ENCODE data around the gene FAM181B. TPM values are rescaled to one million over a fixed set of nuclear protein-coding genes. Genes with fewer than 3 reads are reported as not detected.

Gene FAM181B
- 0.02 and 0.06 TPM in 2 replicates for polyA plus RNA-seq (2012; rRNA removed)
- 0.06 and 0.13 TPM in 2 replicates for polyA plus RNA-seq (2012; cell fraction: cytosol; rRNA removed)
- polyA plus RNA-seq (2012; cell fraction: nucleus; rRNA removed): 0.01 and 0.07 TPM in 2 replicates

GRCh38 chr11:82733444-82734119, at the start of gene FAM181B:
TSS of gene FAM181B (minus strand) at chr11:82733864. CDS start at chr11:82733729, 135 bp downstream.
- Histone ChIP-seq H3K27ac (ENCODE audit: low read depth in 2 of 2, low read length in 1 of 2) (peak within 1 kb of the TSS in 1 of 2 experiments; percentile 71; a peak in 2 of 4 replicates), H3F3A (replicated peaks; ENCODE audit: insufficient read depth) (no peaks in the 10 kb centered on the region), H3K4me2 (0 out of 2 replicates have a peak within 1 kb of the TSS, but pooled peaks have one; percentile 50), H3K4me3 (ENCODE audit: low read depth in 2 of 2, low read length in 1 of 2) (peak within 1 kb of the TSS; percentile 46 to 54; a peak in 2 of 4 replicates), H2AFZ (ENCODE audit: low read depth) (no peak within 1 kb of the TSS), H3K9ac (no peak within 1 kb of the TSS), H3K9me2 (no peaks in the 10 kb centered on the region), H3K36me3 (replicated peaks in 1 of 2; ENCODE audit: control insufficient read depth in 1 of 2, insufficient read depth in 2 of 2, low read length in 1 of 2) (no peaks in the 10 kb centered on the region), H4K20me1 (ENCODE audit: insufficient read depth) (no peaks in the 10 kb centered on the region), H3K9me3 (no peaks in the 10 kb centered on the region), H3K79me2 (ENCODE audit: insufficient read depth) (no peaks in the 10 kb centered on the region), H3K4me1 (ENCODE audit: control insufficient read depth in 1 of 2, insufficient read depth in 2 of 2, low read depth in 1 of 2, low read length in 1 of 2) (peaks cover 0 to 4% of the 10 kb centered on the region in 2 experiments; a peak in 1 of 4 replicates), H3K27me3 (ENCODE audit: insufficient read depth) (peaks cover 35% of the 10 kb centered on the region)
- peak; percentile 89 for DNase-seq
- ChIA-PET POLR2A (interaction anchor here (0.7 to 2.1 kb wide), 5 partner anchors 13 to 168 kb away, joined by 3 to 8 read pairs (median 3); partner anchors contain the start of genes DDIAS and PRCP), CTCF (interaction anchor here (0.8 to 4.5 kb wide), 13 partner anchors 10 to 168 kb away, joined by 3 to 43 read pairs (median 4); partner anchors contain the start of gene DDIAS)
- TF ChIP-seq USF1 (IDR thresholded peaks at IDR 0.05; ENCODE audit: borderline replicate concordance, low read depth): no peak
- no peak for TF ChIP-seq FOSL2 (IDR thresholded peaks at IDR 0.05; ENCODE audit: borderline replicate concordance, low read depth)
- 0 out of 2 replicates have a peak, but pooled peaks have one; percentile 0 for TF ChIP-seq RAD21 (IDR thresholded peaks at IDR 0.05; ENCODE audit: low read length)
- no peak for TF ChIP-seq GABPA (IDR thresholded peaks at IDR 0.05; ENCODE audit: low read depth)
- WGBS (ENCODE audit: low lambda C conversion rate): 0% methylated on average over 2 of the region's 67 CpGs

GRCh38 chr11:82782825-82783374, 49.2 kb upstream of the FAM181B start:
- Histone ChIP-seq H3K4me1 (ENCODE audit: control insufficient read depth in 1 of 2, insufficient read depth in 2 of 2, low read depth in 1 of 2, low read length in 1 of 2) (no peaks in the 10 kb centered on the region), H3K79me2 (ENCODE audit: insufficient read depth) (no peaks in the 10 kb centered on the region), H3K9me3 (no peaks in the 10 kb centered on the region), H3F3A (replicated peaks; ENCODE audit: insufficient read depth) (no peaks in the 10 kb centered on the region), H3K4me3 (ENCODE audit: low read depth in 2 of 2, low read length in 1 of 2) (no peak overlapping the region), H3K9me2 (no peaks in the 10 kb centered on the region), H3K36me3 (replicated peaks in 1 of 2; ENCODE audit: control insufficient read depth in 1 of 2, insufficient read depth in 2 of 2, low read length in 1 of 2) (no peaks in the 10 kb centered on the region), H2AFZ (ENCODE audit: low read depth) (no peak overlapping the region), H4K20me1 (ENCODE audit: insufficient read depth) (no peaks in the 10 kb centered on the region), H3K27ac (ENCODE audit: low read depth in 2 of 2, low read length in 1 of 2) (no peak overlapping the region), H3K4me2 (no peak overlapping the region), H3K9ac (no peak overlapping the region), H3K27me3 (ENCODE audit: insufficient read depth) (no peaks in the 10 kb centered on the region)
- POLR2A ChIA-PET: no interaction called here
- CTCF ChIA-PET: no interaction called here
- DNase-seq: no peak
- WGBS (ENCODE audit: low lambda C conversion rate): 54% methylated on average over 1 of the region's 1 CpG
- TF ChIP-seq SIN3A (IDR thresholded peaks at IDR 0.05; ENCODE audit: borderline replicate concordance, low read depth, low read length) (no peak), TCF12 (IDR thresholded peaks at IDR 0.05) (no peak), YY1 (IDR thresholded peaks at IDR 0.05; ENCODE audit: low read depth) (no peak), FOXM1 (IDR thresholded peaks at IDR 0.05; ENCODE audit: low read depth) (no peak), REST (IDR thresholded peaks at IDR 0.05; ENCODE audit: low read depth, low read length) (no peak), CTCF (IDR thresholded peaks at IDR 0.05) (no peak), RAD21 (IDR thresholded peaks at IDR 0.05; ENCODE audit: low read length) (no peak), TAF1 (IDR thresholded peaks at IDR 0.05; ENCODE audit: borderline replicate concordance, low read depth, low read length) (no peak), TEAD4 (IDR thresholded peaks at IDR 0.05; ENCODE audit: borderline replicate concordance, insufficient read depth) (no peak), ZBTB33 (IDR thresholded peaks at IDR 0.05; ENCODE audit: borderline replicate concordance, low read depth) (no peak), POLR2AphosphoS5 (IDR thresholded peaks at IDR 0.05; ENCODE audit: low read depth, low read length) (no peak), JUND (IDR thresholded peaks at IDR 0.05) (no peak), IRF3 (IDR thresholded peaks at IDR 0.05; ENCODE audit: low read depth, low read length) (no peak)
